CD4-positive, alpha-beta T cell treated with Interleukin-6 at 100 ng/mL for 8 hours (primary cell): ENCODE results near the gene GNB5.
"Not testable (repeated sequence)": the region's sequence is repeated elsewhere in the genome, so short reads cannot be mapped to it uniquely, and the experiment has no call there.

Source experiments
- DNase-seq: peaks from one replicate; pipeline ENCODE4 v3.0.0-alpha.2; 2020; ENCODE audit warnings: mixed read lengths, low spot score

Gene GNB5

DNA sequence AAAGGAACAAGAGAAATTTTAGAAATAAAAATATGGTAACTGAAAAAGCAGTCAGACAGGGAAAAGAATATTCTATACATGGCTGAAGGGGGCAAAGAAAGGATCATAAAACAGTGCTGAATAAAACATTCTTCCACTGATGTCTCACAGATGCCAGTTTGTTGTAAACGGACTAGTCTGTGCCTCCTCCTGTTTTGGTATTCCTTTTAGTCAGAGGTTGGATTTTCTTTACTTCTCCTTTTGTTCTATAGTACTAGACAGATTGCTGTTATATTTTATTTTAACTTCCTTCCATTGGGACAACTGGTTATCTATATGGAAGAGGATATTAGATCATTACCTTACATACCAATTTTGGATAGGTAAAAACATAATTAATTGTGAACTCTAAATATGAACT, 16.0 kb upstream of the GNB5 start:
- DNase-seq = no peak

DNA sequence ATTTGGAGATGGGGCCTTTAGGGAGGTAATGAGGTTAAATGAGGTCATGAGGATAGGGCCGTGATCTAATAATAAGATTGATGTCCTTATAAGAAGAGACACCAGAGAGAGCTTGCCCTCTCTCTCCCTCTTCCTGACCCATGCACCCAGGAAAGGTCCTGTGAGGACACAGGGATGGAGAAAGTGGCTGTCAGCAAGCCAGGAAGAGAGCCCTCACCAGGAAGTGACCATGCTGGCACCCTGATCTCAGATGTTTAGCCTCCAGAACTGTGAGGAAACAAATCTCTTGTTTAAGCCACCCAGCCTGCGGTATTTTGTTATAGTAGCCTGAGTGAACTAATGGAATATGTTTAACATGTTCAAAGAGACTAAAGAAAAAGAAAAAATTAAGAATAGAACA, 15.3 kb upstream of the GNB5 start:
- DNase-seq = no peak

DNA sequence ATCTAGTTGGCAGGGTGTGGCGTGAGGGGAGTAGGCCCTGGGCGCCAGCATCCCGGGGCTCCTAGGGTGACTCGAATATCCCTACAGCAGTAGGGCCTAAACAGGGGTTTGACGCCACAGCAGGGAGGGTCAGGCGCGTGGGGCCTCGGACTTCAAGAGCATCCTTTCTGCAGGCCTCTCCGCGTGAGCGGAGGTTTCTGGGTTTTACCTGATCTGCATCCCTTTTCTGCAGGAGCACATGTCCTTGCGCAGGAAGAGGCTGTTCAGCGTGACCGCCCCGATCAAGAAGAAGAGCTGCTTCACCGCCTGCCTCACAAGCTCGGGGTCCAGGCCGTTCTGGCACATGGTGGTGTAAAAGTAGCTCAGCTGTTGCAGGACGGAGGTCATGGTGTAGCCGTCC, 13.5 kb upstream of the GNB5 start:
- no peak for DNase-seq

- no peak for DNase-seq
Observed at GRCh38 chr15:52200831-52201365, 9.7 kb upstream of the GNB5 start.

- no peak for DNase-seq
Observed at GRCh38 chr15:52199271-52199670, 8.1 kb upstream of the GNB5 start.

- no peak for DNase-seq
Observed at GRCh38 chr15:52196891-52197290, 5.7 kb upstream of the GNB5 start.

- no peak for DNase-seq
Observed at GRCh38 chr15:52193791-52194190, 2.6 kb upstream of the GNB5 start.

GRCh38 chr15:52193321-52193720, 2.1 kb upstream of the GNB5 start:
- no peak for DNase-seq

GRCh38 chr15:52186651-52187486, 4.3 kb downstream of the GNB5 start:
- DNase-seq = no peak

DNA sequence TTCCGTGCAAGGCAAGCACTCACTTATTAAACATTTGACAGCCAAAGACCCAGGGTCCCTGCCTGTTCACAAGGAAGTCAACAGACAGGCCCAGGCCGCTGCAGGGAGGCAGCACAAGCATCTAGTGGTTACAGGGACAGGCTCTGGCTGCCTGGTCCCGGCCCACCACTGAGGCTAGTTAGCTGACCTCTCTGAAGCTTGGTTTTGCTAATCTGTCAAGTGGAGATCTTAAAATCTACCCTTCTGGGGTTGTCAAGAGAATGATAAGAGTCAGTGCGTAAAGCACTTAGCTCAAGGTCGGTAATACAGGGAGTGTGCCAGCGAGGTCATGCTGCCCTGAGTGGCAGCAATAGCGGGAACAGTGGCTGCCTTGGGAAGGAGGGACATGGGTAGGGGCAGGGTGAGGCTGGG, 6.0 kb downstream of the GNB5 start:
- DNase-seq = no peak

- DNase-seq = no peak
Observed at GRCh38 chr15:52184721-52185120, 6.5 kb downstream of the GNB5 start.

DNA sequence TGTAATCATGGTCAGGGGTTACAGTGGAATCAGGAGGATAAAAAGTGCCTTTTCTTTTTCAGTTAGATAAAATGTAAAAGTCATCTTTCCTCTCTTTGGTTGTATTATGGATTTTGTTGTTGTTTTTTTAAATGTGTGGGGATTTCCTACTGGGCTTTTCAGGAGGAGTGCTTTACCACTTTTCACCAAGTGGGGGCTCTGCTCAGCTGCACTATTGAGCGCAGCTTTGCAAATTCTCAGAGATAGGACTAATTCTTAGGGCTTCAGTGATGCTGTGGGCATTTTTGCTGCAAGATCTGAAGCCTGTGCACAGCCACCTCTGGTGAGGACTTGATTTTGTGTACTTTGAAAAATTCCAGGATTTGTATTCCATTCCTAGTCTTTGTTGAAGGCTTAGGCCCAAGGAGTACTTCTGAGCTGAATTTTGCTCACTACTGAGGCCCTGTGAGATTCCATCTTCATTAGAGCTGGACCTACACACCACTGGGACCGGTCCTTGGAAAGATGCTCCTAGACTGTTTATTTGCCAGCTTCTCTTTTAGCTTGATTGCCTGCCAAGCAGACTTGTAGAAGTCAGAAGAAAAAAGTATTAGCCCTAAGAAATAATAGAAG, 7.5 kb downstream of the GNB5 start:
- no peak for DNase-seq

DNA sequence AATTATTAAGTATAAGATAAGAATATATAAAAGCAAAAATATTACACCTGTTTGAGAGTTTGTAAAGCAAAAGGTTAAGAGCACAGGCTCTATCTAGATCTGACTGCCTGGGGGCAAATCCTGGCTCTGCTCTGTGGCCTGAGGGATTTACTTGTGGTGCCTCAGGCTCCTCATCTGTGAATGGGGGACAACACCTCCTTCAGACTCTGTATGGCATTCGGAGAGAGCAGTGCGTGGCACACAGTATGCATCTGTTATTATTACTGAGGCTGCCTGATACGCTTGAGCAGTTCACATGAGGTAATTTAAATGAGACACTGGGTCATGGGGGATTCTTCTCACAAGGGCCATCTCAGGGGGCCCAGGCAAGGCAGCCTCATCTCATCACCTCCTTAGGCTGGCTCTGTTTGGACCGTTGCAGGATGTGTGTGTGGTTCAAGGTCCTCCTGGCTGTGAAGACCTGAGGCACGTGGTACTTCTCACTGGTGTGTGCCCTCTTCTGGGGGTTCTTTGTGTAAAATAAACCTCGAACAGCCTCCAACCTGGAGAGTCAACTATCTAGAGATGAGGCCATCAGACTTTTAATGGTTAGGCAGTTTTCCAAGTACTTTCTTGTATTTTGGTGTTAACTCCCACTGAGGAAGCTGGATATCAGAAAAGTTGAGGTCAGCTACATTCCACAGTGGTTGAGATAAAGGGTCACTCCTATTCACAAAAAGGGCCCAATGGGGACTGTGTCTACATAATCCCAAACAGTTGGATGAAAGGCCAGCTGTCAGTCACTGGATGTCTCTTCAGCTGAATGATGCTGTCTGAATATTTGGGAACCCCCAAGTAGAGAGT, 9.0 kb downstream of the GNB5 start:
- no peak for DNase-seq

GRCh38 chr15:52180851-52181450, 10.2 kb downstream of the GNB5 start:
- DNase-seq = no peak

DNA sequence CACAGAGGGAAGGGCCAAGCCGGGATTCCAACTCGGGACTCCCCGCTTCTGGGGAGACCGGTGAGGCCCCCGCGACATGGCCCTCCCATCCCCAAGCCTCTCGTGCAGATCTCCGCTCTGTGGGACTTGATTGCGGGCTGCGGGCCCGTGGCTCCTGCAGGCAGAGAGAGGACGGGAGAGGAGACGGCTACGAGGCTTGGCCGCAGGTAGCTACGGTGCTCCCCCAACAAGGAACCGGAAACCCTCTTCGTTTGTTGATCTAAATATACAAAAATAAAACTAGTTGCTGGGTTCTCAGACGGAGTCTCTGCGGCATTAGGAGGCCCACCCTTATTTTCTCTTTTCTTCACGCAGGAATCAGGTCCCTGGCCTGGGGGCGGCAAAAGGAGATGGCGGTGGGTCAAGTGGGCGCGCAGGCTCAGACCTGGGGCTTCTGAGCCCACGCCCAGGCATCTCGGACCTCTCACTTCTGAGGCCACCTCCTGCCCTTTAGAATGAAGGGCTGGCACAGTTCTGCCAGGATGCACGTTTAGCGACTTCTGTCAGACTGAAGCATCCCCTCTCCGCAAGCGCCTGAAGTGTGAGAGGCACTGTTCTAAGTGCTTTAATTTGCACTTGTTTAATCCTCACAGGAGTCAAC, 10.9 kb downstream of the GNB5 start:
- DNase-seq = peak; percentile 48

GRCh38 chr15:52179278-52180195, 11.7 kb downstream of the GNB5 start:
- peak; percentile 88 for DNase-seq

DNA sequence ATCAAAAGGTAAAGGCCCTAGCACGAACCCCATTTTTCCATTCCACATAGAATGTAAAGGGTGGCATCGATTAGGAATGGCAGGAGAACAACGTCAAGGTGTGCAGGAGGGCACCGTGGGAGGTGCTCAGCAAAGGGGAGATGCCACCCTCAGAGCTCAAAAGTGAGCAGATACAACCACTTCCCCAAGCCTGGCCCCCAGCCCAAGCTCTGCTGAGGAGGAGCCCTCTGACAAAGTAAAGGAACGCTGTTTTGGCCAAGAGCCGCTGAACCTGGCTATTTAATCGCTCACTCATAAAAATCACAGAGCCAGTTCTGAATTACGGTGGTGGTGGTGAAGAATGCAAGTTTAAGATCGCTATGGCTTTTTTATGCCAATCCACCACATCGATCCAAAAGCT, 12.4 kb downstream of the GNB5 start:
- no peak for DNase-seq

GRCh38 chr15:52172869-52173268, 18.3 kb downstream of the GNB5 start:
- no peak for DNase-seq

DNA sequence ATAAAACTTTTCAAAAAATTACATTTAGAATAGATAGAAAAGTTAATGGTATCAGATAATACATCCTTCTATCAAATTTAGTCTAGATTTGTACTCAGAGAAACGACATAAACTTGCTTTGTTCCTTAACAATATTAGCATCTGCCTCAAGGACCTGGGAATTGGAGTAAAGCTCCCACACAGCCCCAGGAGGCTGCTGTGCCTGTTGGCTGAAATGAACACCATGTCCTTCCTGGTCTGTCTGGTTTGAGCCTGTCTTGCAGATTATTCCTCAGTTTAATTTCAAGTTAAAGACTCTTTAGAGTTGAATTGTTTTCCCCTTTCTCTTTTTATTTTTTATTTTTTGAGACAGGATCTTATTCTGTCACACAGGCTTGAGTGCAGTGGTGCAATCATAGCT, 19.4 kb downstream of the GNB5 start:
- DNase-seq = no peak

- peak; percentile 28 for DNase-seq
Observed at GRCh38 chr15:52171386-52171785, 19.8 kb downstream of the GNB5 start.

- not testable (repeated sequence) for DNase-seq
Observed at GRCh38 chr15:52170199-52170598, 21.0 kb downstream of the GNB5 start.
